ENCODE data around the gene MAMDC4. TPM values are rescaled to one million over a fixed set of nuclear protein-coding genes. Genes with fewer than 3 reads are reported as not detected.

MAMDC4 gene
- total and polyA plus RNA-seq, 2 of the 13 experiments (the other 11 are each of a cell fraction or from before 2014, with no cell fraction given) = 6.0 to 6.8 TPM

GRCh38 chr9:136847826-136848392 lies 4.2 kb upstream of the MAMDC4 start (continued):
- TF ChIP-seq ZNF687 (CRISPR knock-in tag; IDR thresholded peaks at IDR 0.05) = peak; percentile 83
- 0 out of 2 replicates have a peak, but pooled peaks have one; percentile 26 for TF ChIP-seq ZNF446 (CRISPR knock-in tag; IDR thresholded peaks at IDR 0.05)
- no peak for TF ChIP-seq BCLAF1 (IDR thresholded peaks at IDR 0.05)
- no peak for TF ChIP-seq GTF3A (CRISPR knock-in tag; conservative IDR thresholded peaks at IDR 0.05)
- peak; percentile 68 for TF ChIP-seq POLR2AphosphoS5 (IDR thresholded peaks at IDR 0.05; ENCODE audit: low read depth, low read length)
- TF ChIP-seq SNAPC4 (CRISPR knock-in tag; IDR thresholded peaks at IDR 0.05) = 0 out of 2 replicates have a peak, but pooled peaks have one; percentile 30
- peak; percentile 81; the same call in 1 of the 2 replicates for TF ChIP-seq ZNF572 (CRISPR knock-in tag; IDR thresholded peaks at IDR 0.05)
- peak; percentile 76; the same call in 1 of the 2 replicates for TF ChIP-seq DMTF1 (CRISPR knock-in tag; IDR thresholded peaks at IDR 0.05)
- no peak for TF ChIP-seq RFX1 (IDR thresholded peaks at IDR 0.05)
- TF ChIP-seq GLMP (CRISPR knock-in tag; IDR thresholded peaks at IDR 0.05; ENCODE audit: borderline replicate concordance) = no peak
- TF ChIP-seq HOXA9 (CRISPR knock-in tag; IDR thresholded peaks at IDR 0.05; ENCODE audit: borderline replicate concordance) = 0 out of 2 replicates have a peak, but pooled peaks have one; percentile 71
